Stimulated activated CD8-positive, alpha-beta memory T cell treated with anti-CD3 and anti-CD28 coated beads, Interleukin-2, amount 100 ng/mL, for 1 hour (primary cell): ENCODE results near the gene FST.

Source experiments
- DNase-seq, 2 donors: peaks; one replicate each; pipeline ENCODE4 v3.0.0-alpha.2; 2020; ENCODE audit warnings: low read depth in 2 of 2

The FST gene

DNA sequence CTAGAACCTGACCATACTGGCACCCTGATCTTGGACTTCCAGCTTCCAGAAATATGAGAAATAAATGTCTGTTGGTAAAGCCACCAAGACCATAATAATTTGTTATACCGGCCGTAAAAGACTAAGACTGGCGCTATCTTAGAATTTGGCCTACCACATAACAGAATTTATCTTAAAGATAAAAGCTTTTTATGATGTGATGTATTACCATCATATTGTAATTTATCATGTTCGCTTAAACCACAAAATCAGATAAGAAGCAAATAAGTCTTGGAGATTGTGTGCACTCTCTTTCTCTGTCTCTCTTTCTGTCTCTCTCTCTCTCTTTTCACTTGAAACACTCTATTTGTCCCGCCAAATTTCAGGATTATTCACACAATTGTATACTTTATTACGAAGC, 35.6 kb downstream of the FST start:
- no peak for DNase-seq

DNA sequence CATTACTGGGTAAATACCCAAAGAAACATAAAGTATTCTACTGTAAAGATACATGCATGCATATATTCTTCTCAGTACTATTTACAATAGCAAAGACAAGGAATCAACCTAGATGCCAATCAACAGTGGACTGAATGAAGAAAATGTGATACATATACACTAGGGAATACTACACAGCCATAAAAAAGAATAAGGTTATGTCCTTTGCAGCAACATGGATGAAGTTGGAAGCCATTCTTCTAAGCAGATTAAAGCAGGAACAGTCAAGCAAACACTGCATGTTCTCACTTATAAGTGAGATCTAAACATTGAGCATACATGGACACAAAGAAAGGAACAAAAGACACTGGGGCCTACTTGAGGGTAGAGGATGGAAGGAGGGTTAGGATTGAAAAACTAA, 40.4 kb downstream of the FST start:
- no peak for DNase-seq
